T47D (cell line): ENCODE results near the gene MMP25.

Experiments
- DNase-seq, 2 experiments: peaks; one replicate each; pipeline versions ENCODE4 v3.0.0 to v3.0.0-alpha.2; 2011 to 2012; ENCODE audit warnings: low read depth in 1 of 2, low spot score in 1 of 2
- JUND ChIP-seq: IDR thresholded peaks from 2 replicates; pipeline ENCODE4 v1.6.1; 2012; ENCODE audit warnings: low read depth
- in situ Hi-C: cut with HindIII; loops from 2 replicates; pipeline ENCODE4 v1.10.0; 2016; ENCODE audit warnings: low sequenced_read_pairs, low pct_unique_long_range_greater_than_20kb

The MMP25 gene

GRCh38 chr16:3084491-3084890 lies 38.1 kb downstream of the MMP25 start:
- no peak for DNase-seq
- no peak for TF ChIP-seq JUND

DNA sequence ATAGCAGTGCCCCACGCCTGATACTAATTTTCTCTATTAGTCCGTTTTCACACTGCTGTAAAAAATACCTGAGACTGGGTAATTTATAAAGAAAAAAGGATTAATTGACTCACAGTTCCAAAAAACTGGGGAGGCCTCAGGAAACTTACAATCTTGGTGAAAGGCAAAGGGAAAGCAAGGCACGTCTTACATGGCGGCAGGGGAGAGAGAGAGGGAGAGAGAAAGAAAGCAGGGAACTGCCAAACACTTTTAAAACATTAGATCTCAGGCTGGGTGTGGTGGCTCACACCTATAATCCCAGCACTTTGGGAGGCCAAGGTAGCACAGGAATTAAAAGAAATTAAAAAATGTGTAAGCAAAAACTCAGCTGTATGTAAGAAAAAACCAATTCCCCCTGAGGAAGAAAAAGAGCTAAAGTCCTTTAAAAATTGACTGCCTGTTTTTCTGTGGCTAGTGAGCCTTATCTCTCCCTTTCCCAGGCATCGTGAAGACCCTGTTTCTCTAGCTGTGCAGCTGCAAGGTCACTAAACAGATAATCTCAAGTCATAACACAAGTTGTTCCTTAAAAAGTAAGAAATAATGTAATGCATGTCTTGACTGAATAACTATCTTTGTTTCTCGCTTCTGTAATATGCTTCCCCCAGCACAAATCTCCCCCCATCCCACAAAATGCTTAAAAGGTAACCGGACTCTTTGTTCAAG lies 38.8 kb downstream of the MMP25 start:
- in situ Hi-C loops = no loop called here
- TF ChIP-seq JUND = no peak
- no peak for DNase-seq

More at GRCh38 chr16:3084491-3084890, 38.1 kb downstream of the MMP25 start:
- in situ Hi-C loops = no loop called here

DNA sequence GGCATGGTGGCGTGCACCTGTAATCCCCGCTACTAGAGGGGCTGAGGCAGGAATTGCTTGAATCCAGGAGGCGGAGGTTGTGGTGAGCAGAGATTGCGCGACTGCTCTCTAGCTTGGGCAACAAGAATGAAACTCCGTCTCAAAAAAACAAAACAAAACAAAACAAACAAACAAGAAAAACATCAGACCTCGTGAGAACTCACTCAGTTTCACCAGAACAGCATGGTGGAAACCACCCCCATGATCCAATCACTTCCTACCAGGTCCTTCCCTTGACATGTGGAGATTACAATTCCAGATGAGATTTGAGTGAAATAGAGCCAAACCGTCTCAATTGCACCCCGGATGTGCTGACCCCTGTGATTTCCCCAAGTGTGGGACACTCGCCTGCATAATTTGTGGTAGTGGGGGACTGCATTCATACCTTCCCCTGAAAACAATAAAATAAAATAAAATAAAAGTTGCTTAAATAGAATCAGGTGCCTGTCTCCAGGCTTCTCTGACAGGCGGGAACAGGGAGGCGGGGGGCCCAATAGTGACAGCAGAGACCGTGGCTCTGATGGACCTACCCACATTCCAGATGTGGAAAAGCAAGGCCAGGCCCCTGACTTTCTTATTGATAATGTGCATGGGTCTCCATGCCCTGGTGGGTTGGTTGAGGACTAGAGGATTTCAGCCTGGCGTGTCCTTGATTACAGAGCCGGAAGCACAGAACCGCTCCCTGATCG lies 39.7 kb downstream of the MMP25 start:
- no peak for TF ChIP-seq JUND
- DNase-seq = no peak
- in situ Hi-C loops = no loop called here

GRCh38 chr16:3086596-3087242 lies 40.4 kb downstream of the MMP25 start:
- no peak for TF ChIP-seq JUND
- in situ Hi-C loops = no loop called here
- DNase-seq = no peak

DNA sequence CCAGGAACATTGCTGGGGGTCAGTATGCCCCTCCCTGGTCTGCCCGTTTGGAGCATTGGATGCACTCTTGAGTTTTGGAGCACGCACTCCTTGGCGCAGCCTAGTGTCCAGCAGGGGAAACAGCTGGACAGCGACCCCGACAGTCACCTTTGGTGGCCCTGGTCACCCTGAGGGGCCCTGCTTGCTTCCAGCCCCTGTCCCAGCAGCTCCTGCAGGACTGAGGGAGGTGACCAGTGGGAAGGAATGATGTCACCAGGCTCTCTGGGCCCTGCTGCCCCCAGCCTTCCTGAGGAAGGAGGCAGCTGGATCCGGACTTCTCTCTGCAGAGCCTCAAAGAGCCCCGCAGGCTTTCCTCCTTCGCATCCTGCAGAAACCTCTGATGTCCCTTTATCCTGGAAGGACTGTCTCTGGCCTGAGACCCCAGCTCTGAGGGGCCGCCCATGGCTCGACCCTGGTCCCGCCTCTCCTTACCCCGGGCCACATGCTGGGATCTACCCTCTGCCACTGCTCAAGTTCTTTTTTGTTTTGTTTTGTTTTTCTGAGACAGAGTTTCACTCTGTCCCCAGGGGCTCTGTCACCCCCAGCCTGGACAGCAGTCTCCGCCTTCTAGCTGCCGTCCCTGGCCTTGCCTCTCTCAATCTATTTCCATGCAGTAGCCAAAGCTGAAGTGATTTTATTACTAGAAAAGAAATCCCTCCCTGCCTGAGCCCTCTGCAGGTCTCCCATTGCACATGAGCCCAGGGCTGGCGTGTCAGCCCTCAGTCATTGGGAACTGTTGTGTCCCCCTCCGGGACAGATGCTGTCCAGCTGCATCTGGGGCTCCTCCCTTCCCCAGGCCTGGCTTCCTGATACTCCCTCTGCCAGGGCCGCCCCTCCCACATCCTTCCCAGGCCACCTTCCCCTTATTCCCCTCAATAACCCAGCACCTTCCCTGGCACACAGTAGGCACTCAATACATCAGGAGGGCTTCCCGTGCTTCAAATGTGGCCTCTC lies 41.2 kb downstream of the MMP25 start:
- TF ChIP-seq JUND = no peak
- no peak for DNase-seq
- in situ Hi-C loops = no loop called here

DNA sequence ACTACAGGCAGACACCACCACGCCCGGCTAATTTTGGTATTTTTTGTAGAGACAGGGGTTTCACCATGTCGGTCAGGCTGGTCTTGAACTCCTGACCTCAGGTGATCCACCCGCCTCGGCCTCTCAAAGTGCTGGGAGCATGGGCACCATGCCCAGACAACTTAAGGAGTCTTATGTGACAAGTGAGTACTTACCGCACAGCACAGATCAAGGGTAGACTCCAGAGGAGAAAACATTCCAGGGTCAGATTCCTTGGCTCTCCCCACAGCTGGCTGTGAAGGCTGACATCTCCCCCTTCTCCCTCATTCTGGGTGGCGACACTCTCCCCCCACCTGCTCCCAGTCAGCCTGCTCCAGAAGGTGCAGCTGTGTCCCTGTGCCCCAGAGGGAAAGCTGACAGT lies 42.1 kb downstream of the MMP25 start:
- no peak for TF ChIP-seq JUND
- in situ Hi-C loops = no loop called here
- DNase-seq = no peak

DNA sequence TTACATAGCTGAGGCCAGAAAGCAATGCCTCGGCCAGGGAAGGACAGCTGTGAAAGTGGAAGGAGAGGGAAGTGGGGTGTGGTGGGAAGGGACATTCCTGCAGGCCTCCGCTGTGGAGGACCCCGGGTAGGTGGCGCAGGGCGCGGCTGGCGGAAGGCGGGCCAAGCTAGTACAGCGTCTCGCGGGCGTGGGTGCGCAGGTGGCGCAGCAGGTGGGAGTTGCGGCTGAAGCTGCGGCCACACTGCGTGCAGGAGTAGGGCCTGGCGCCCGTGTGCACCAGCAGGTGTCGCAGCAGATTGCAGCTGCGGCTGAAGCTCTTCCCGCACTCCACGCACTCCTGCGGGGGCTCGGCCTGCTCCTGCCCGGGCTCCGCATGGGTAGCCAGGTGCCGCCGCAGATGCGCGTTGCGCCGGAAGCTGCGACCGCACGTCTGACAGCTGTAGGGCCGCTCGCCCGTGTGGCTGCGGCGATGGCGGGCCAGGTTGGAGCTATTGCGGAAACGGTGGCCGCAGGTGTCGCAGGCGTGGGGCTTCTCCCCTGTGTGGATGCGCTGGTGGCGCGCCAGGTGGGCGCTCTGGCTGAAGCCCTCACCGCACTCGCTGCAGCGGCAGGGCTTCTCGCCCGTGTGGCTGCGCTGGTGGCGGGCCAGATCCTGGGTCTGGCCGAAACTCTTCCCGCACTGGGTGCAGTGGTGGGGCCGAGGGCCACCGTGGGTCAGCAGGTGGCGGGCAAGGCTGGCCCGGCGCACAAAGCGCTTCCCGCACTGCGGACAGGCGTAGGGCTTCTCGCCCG lies 42.8 kb downstream of the MMP25 start:
- DNase-seq = no peak
- in situ Hi-C loops = no loop called here
- no peak for TF ChIP-seq JUND

- no peak for TF ChIP-seq JUND
- no peak for DNase-seq
- in situ Hi-C loops = no loop called here
Measured at GRCh38 chr16:3089717-3090592, 43.6 kb downstream of the MMP25 start.

- no peak for DNase-seq
- in situ Hi-C loops = no loop called here
- TF ChIP-seq JUND = no peak
Measured at GRCh38 chr16:3091551-3091950, 45.2 kb downstream of the MMP25 start.

GRCh38 chr16:3092501-3092941 lies 46.2 kb downstream of the MMP25 start:
- TF ChIP-seq JUND = no peak
- in situ Hi-C loops = no loop called here
- no peak for DNase-seq
